Naive thymus-derived CD4-positive, alpha-beta T cell (primary cell): ENCODE measurements around the gene PPFIBP2. TPM values are rescaled to one million over a fixed set of nuclear protein-coding genes. Genes with fewer than 3 reads are reported as not detected.

Experiments used
- ATAC-seq: fragments of 150-1000 bp; cut with Tn5 transposase; 2 replicates; pipeline ENCODE4 v1.10.0; 2021; ENCODE audit warnings: mild to moderate bottlenecking, moderate library complexity
- CTCF ChIA-PET: fragments of 350-600 bp; sonication (Branson Sonifier 250); formaldehyde crosslinking; loops from one replicate; lab custom pipeline; 2021; ENCODE audit warnings: antibody characterized with exemption; lab: Charles Lee
- POLR2A ChIA-PET: fragments of 350-600 bp; sonication (Branson Sonifier 250); formaldehyde crosslinking; loops from one replicate; lab custom pipeline; 2021; ENCODE audit warnings: antibody characterized with exemption, inconsistent platforms; lab: Charles Lee
- DNase-seq, 9 donors: peaks; one replicate each; pipeline versions ENCODE4 v3.0.0 to v3.0.0-alpha.2; 2020 to 2022; ENCODE audit warnings: mixed read lengths in 1 of 9
- H3K27ac ChIP-seq: one replicate; pipeline ENCODE4 v1.7.0; 2013; ENCODE audit warnings: mild to moderate bottlenecking, low read depth, low read length, moderate library complexity
- H3K27me3 ChIP-seq, 2 donors: one replicate each; pipeline ENCODE4 v1.7.0; 2013; ENCODE audit warnings: low read length in 2 of 2, mild to moderate bottlenecking in 2 of 2, moderate library complexity in 2 of 2; ENCODE audit not compliant: control insufficient read depth in 2 of 2, insufficient read depth in 2 of 2
- H3K36me3 ChIP-seq, 3 experiments: 1 replicate in 2 of 3; 2 replicates in 1 of 3; pipeline ENCODE4 v1.7.0; 2013; ENCODE audit warnings: low read length in 3 of 3, mild to moderate bottlenecking in 3 of 3, moderate library complexity in 1 of 3; ENCODE audit not compliant: insufficient read depth in 3 of 3, control insufficient read depth in 2 of 3
- H3K4me1 ChIP-seq, 2 donors: one replicate each; pipeline ENCODE4 v1.7.0; 2013; ENCODE audit warnings: low read length in 2 of 2, mild to moderate bottlenecking in 2 of 2, moderate library complexity in 1 of 2; ENCODE audit not compliant: control insufficient read depth in 2 of 2, insufficient read depth in 2 of 2
- H3K4me3 ChIP-seq: 2 replicates; pipeline ENCODE4 v1.7.0; 2013; ENCODE audit warnings: mild to moderate bottlenecking, low read length
- H3K9me3 ChIP-seq, 3 experiments: 1 replicate in 2 of 3; 2 replicates in 1 of 3; pipeline ENCODE4 v1.7.0; 2013; ENCODE audit warnings: low read length in 3 of 3; ENCODE audit not compliant: control insufficient read depth in 2 of 3
- H3K27ac Mint-ChIP-seq, 9 donors: one replicate each; pipeline ENCODE4 v1.8.0; 2020 to 2022; ENCODE audit warnings: mixed read lengths in 9 of 9, mild to moderate bottlenecking in 8 of 9, moderate library complexity in 5 of 9, inconsistent platforms in 2 of 9
- H3K27me3 Mint-ChIP-seq, 5 donors: one replicate each; pipeline ENCODE4 v1.8.0; 2021 to 2022; ENCODE audit warnings: mixed read lengths in 5 of 5, mild to moderate bottlenecking in 1 of 5
- H3K36me3 Mint-ChIP-seq, 5 donors: one replicate each; pipeline ENCODE4 v1.8.0; 2020 to 2022; ENCODE audit warnings: mixed read lengths in 5 of 5, mild to moderate bottlenecking in 3 of 5, inconsistent platforms in 1 of 5
- H3K4me1 Mint-ChIP-seq, 7 donors: one replicate each; pipeline ENCODE4 v1.8.0; 2020 to 2022; ENCODE audit warnings: mixed read lengths in 7 of 7, mild to moderate bottlenecking in 3 of 7, inconsistent platforms in 1 of 7
- H3K4me3 Mint-ChIP-seq, 10 donors: one replicate each; pipeline ENCODE4 v1.8.0; 2020 to 2022; ENCODE audit warnings: mild to moderate bottlenecking in 10 of 10, mixed read lengths in 10 of 10, moderate library complexity in 6 of 10, inconsistent platforms in 2 of 10
- H3K9me3 Mint-ChIP-seq, 11 donors: one replicate each; pipeline ENCODE4 v1.8.0; 2020 to 2022; ENCODE audit warnings: mixed read lengths in 11 of 11, mild to moderate bottlenecking in 4 of 11, inconsistent platforms in 1 of 11, moderate library complexity in 1 of 11
- intact Hi-C, 2 donors: fragments of 100-400 bp; cut with micrococcal nuclease; formaldehyde crosslinking; loops; one replicate each; pipeline ENCODE4 v1.15.1; 2023
- polyA plus RNA-seq, 2 donors: library from polyadenylated mRNA; unstranded; fragments of 300-500 nt; fragmentation: Illumina TruSeq; gene quantifications; one replicate each; pipeline ENCODE4 v1.2.3, GENCODE V29; 2021
- total RNA-seq, 6 experiments: library from RNA in 5 of 6; stranded (reverse) in 5 of 6; gene quantifications; 1 replicate in 5 of 6; 2 replicates in 1 of 6; pipeline ENCODE4 v1.2.3 and lab custom pipeline; 2021 to 2026

PPFIBP2 gene
- total and polyA plus RNA-seq, 7 experiments from 2014 or later, result 5.7 to 55.6 (median 42.6) TPM

DNA sequence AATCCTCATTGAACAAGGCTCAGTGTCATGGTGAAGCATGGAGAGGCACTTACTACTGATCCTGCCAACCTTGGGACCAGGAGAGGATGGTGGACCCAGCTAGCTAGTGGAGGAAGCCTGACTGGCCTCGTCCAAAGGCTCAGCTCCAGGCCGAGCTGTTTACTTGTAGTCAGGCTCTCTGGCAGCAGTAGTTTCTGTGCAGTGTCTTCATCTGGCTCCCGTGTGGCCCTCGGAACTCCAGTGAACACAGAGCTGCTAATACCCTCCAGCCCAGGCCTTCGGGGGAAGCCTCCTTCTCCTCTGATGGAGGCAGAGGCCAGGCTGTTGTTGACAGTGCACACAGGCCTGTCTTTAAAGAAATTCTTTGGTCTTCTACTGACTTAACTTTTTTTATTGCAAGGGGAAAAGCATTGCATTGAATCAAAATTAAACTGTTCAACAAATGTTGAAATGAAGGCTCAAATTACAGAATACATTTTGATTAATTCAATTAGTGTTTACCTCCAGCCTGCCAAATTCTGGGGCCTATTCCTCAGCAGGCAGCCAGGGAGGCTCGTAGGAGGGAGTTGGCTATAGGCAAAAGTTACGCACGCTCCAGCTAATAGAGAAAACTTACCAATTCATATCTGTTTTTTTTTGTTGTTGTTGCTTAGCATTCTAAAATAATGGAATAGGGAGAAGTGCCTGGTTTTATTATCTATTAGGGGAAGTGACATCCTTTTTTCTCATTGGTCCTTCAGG is 18.8 kb downstream of the PPFIBP2 start:
- Mint-ChIP-seq H3K4me1 (peaks cover 40 to 77% (median 55%) of the 10 kb centered on the region in 7 donors), H3K4me3 (no peak overlapping the region)
- POLR2A ChIA-PET, result interaction anchor here (2.8 kb wide), 1 partner anchor 19 kb away, joined by 24 read pairs; the partner anchor contains the start of gene PPFIBP2

DNA sequence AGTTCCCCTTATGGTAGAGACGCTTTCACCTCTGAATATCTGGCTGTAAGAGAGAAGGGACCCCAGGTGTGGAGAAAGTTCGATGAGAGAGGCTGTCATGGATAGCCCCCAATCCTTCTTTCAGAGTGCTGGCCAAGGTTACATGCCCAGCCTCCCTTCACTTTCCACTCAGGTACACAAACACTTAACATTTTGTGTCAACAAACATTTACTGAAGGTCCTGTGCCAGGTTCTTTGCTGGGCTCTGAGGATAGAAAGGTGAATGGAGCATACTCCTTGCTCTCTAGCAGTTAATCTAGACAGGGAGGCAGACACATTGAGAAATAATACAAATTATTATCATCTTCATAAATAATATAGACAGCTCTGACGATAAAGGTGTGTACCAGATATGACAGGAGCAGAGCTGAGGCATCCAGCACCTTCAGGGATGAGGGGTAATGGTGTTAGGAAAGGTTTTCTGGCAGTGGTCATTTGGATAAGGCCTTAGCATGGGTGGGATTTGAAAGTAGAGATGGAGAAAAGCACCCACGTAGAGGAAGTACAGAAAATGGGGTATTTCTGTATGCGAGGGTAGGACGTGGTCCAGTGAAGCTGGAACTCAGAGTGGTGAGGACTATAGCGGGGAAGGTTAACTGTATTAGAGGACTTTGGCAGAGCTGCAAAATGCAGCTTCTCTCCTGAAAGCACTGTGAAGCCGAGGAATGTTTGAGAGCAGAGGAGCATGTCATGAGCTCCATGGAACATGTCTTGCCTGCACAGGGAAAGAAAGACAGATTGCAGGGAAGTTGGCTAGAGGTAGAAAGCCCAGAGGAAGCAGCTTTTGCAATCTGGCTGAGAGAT is 19.6 kb downstream of the PPFIBP2 start:
- H3K9me3 Mint-ChIP-seq, result peaks cover 0 to 2% (median 0%) of the 10 kb centered on the region in 11 donors
- POLR2A ChIA-PET, result interaction anchor here (1.5 to 1.8 kb wide), 2 partner anchors 9 to 20 kb away, joined by 6 to 7 read pairs; no protein-coding TSS in a partner anchor

More for the DNA sequence above, 18.8 kb downstream of the PPFIBP2 start:
- CTCF ChIA-PET, result interaction anchor here (1.2 to 2.4 kb wide), 2 partner anchors 12 to 21 kb away, joined by 3 to 7 read pairs; no protein-coding TSS in a partner anchor
- peaks cover 10 to 60% of the 10 kb centered on the region in 2 donors for H3K4me1 ChIP-seq
- intact Hi-C loops, result no loop called here
- Mint-ChIP-seq H3K36me3 (peaks cover 0 to 13% (median 0%) of the 10 kb centered on the region in 5 donors), H3K27ac (peak overlapping the region in 2 of 9 donors; percentile 28 to 41), H3K9me3 (peaks cover 0 to 2% (median 0%) of the 10 kb centered on the region in 11 donors), H3K27me3 (peaks cover 0 to 18% (median 0%) of the 10 kb centered on the region in 5 donors)
- no peak overlapping the region for H3K27ac ChIP-seq
- H3K9me3 ChIP-seq, result no peaks in the 10 kb centered on the region
- H3K36me3 ChIP-seq, result no peaks in the 10 kb centered on the region
- no peak overlapping the region for H3K4me3 ChIP-seq
- DNase-seq (no peak), ATAC-seq (no peak)
- no peaks in the 10 kb centered on the region for H3K27me3 ChIP-seq

DNA sequence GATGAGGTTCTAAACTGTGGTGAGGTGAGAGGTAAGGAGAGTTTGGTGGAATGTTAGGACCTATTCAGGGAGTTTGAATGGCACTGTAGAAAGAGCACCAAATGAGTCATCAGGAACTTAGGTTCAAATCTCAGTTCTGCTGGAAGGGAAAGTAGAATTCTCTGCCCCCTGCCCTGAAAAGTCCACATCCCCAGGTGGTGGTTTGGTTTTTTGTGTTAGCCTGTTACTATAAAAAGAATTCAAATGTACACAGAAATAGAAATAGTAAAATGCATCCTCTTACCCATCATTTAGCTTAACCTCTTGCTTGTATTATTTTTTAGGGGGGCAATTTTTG is 20.2 kb downstream of the PPFIBP2 start:
- no peaks in the 10 kb centered on the region for H3K36me3 ChIP-seq
- no peak for DNase-seq
- intact Hi-C loops, result no loop called here
- ChIA-PET POLR2A (interaction anchor here (1.5 to 1.8 kb wide), 2 partner anchors 9 to 21 kb away, joined by 6 to 7 read pairs; no protein-coding TSS in a partner anchor), CTCF (interaction anchor here (0.6 to 2.4 kb wide), 3 partner anchors 13 to 161 kb away, joined by 4 to 9 read pairs (median 7); no protein-coding TSS in a partner anchor)
- H3K27ac Mint-ChIP-seq, result peak overlapping the region in 2 of 9 donors; percentile 6 to 15
- H3K9me3 ChIP-seq, result no peaks in the 10 kb centered on the region
- H3K27me3 Mint-ChIP-seq, result peaks cover 0 to 18% (median 0%) of the 10 kb centered on the region in 5 donors
- no peak overlapping the region for H3K27ac ChIP-seq
- H3K4me1 Mint-ChIP-seq, result peaks cover 41 to 75% (median 68%) of the 10 kb centered on the region in 7 donors
- no peak overlapping the region for H3K4me3 ChIP-seq
- H3K36me3 Mint-ChIP-seq, result peaks cover 0 to 13% (median 0%) of the 10 kb centered on the region in 5 donors
- peak overlapping the region in 1 of 10 donors; percentile 9 for H3K4me3 Mint-ChIP-seq
- H3K4me1 ChIP-seq, result peaks cover 5 to 60% of the 10 kb centered on the region in 2 donors
- peaks cover 0 to 2% (median 0%) of the 10 kb centered on the region in 11 donors for H3K9me3 Mint-ChIP-seq
- H3K27me3 ChIP-seq, result no peaks in the 10 kb centered on the region
- ATAC-seq, result no peak

More for the DNA sequence above, 19.6 kb downstream of the PPFIBP2 start:
- Mint-ChIP-seq H3K27me3 (peaks cover 0 to 18% (median 0%) of the 10 kb centered on the region in 5 donors), H3K4me1 (peaks cover 42 to 77% (median 62%) of the 10 kb centered on the region in 7 donors), H3K36me3 (peaks cover 0 to 13% (median 0%) of the 10 kb centered on the region in 5 donors), H3K4me3 (peak overlapping the region in 1 of 10 donors; percentile 9), H3K27ac (no peak overlapping the region)
- no peaks in the 10 kb centered on the region for H3K9me3 ChIP-seq
- CTCF ChIA-PET, result interaction anchor here (0.6 to 2.4 kb wide), 3 partner anchors 13 to 161 kb away, joined by 4 to 9 read pairs (median 7); no protein-coding TSS in a partner anchor
- intact Hi-C loops, result no loop called here
- H3K27ac ChIP-seq, result no peak overlapping the region
- H3K4me3 ChIP-seq, result no peak overlapping the region
- H3K36me3 ChIP-seq, result no peaks in the 10 kb centered on the region
- H3K27me3 ChIP-seq, result no peaks in the 10 kb centered on the region
- no peak for DNase-seq
- peaks cover 6 to 60% of the 10 kb centered on the region in 2 donors for H3K4me1 ChIP-seq
- ATAC-seq, result no peak

DNA sequence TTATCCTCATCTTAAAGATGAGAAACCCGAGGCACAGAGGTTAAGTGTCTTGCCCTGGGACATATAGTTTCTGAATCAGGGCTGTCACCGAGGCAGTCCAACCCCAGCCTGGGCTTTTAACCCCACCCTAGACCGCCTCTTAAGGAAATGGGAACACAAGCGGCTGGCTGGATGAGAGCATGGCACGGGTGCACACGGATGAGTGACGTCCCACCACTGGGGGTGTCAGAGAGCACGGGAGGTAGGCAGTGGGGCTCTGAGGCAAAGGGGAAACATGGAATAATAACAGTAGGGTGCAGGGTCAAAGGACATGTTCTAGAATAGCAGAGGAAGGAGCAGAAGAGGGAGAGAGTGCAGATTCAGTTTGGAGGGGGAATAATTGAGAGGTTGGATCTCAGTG is 22.3 kb downstream of the PPFIBP2 start:
- H3K27me3 ChIP-seq, result no peaks in the 10 kb centered on the region
- peaks cover 5 to 43% of the 10 kb centered on the region in 2 donors for H3K4me1 ChIP-seq
- intact Hi-C loops, result no loop called here
- no peaks in the 10 kb centered on the region for H3K36me3 ChIP-seq
- Mint-ChIP-seq H3K27ac (peak overlapping the region in 3 of 9 donors; percentile 26 to 69 (median 48)), H3K27me3 (peaks cover 0 to 23% (median 0%) of the 10 kb centered on the region in 5 donors), H3K9me3 (peaks cover 0 to 2% (median 0%) of the 10 kb centered on the region in 11 donors), H3K4me1 (peaks cover 37 to 88% (median 81%) of the 10 kb centered on the region in 7 donors), H3K36me3 (peaks cover 0 to 12% (median 0%) of the 10 kb centered on the region in 5 donors), H3K4me3 (peak overlapping the region in 4 of 10 donors; percentile 53 to 67 (median 56))
- H3K4me3 ChIP-seq, result no peak overlapping the region
- H3K27ac ChIP-seq, result no peak overlapping the region
- ATAC-seq (peak; percentile 48), DNase-seq (no peak)
- ChIA-PET CTCF (interaction anchor here (4.9 kb wide), 1 partner anchor 22 kb away, joined by 50 read pairs; the partner anchor contains the start of gene PPFIBP2), POLR2A (interaction anchor here (1.2 kb wide), 1 partner anchor 23 kb away, joined by 4 read pairs; the partner anchor contains the start of gene PPFIBP2)
- H3K9me3 ChIP-seq, result no peaks in the 10 kb centered on the region

DNA sequence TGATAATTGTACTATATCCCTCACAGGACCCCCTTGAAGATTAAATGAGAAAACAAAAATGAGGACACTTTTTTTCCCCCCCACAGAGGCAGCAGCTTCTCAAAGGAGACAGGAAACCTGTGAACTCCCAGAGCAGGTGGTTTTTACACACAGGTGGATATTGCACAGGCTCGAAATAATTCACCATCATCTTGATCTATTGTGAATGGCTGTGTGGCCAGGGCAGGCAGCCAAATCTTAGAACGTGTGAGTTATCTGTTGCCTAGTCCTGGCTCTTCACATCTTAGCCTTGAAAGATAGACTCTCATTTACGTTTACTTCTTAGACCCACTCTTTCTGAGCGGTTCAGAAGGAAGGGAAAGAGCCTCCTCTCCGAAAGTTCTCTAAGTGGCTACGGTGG is 23.5 kb downstream of the PPFIBP2 start:
- Mint-ChIP-seq H3K9me3 (peaks cover 0 to 2% (median 0%) of the 10 kb centered on the region in 11 donors), H3K36me3 (peaks cover 0 to 11% (median 0%) of the 10 kb centered on the region in 5 donors), H3K4me3 (peak overlapping the region in 5 of 10 donors; percentile 37 to 82 (median 60)), H3K27ac (peak overlapping the region in 4 of 9 donors; percentile 22 to 54 (median 37)), H3K27me3 (peaks cover 0 to 32% (median 0%) of the 10 kb centered on the region in 5 donors), H3K4me1 (peaks cover 33 to 91% (median 83%) of the 10 kb centered on the region in 7 donors)
- H3K9me3 ChIP-seq, result no peaks in the 10 kb centered on the region
- ChIA-PET CTCF (interaction anchor here (2.1 to 4.9 kb wide), 2 partner anchors 15 to 23 kb away, joined by 8 to 50 read pairs; partner anchors contain the start of gene PPFIBP2), POLR2A (interaction anchor here (1.0 to 2.2 kb wide), 4 partner anchors 15 to 133 kb away, joined by 3 to 6 read pairs (median 4); partner anchors contain the start of gene PPFIBP2)
- no peaks in the 10 kb centered on the region for H3K27me3 ChIP-seq
- H3K27ac ChIP-seq, result no peak overlapping the region
- no peaks in the 10 kb centered on the region for H3K36me3 ChIP-seq
- intact Hi-C loops, result no loop called here
- ATAC-seq (peak; percentile 30), DNase-seq (no peak)
- H3K4me3 ChIP-seq, result no peak overlapping the region
- peaks cover 5 to 40% of the 10 kb centered on the region in 2 donors for H3K4me1 ChIP-seq
